A549 (cell line): ENCODE results near the gene AGBL2. TPM values are rescaled to one million over a fixed set of nuclear protein-coding genes. Genes with fewer than 3 reads are reported as not detected.

ENCODE experiments used
- ATAC-seq, 2 experiments: fragments of 200-7000 bp in 1 of 2; fragments of >200 bp in 1 of 2; cut with Nextera tagmentation in 1 of 2; cut with Tn5 transposase in 1 of 2; 3 replicates each; pipeline versions ENCODE4 v1.8.0 to v1.9.1; 2018 to 2020; ENCODE audit warnings: mild to moderate bottlenecking in 1 of 2, moderate library complexity in 1 of 2
- CTCF ChIA-PET: fragments of 300-600 bp; sonication (Branson Sonifier 250); formaldehyde crosslinking; extraction: SDS; loops from one replicate; lab custom pipeline; 2021; ENCODE audit warnings: antibody characterized with exemption, inconsistent platforms; lab: Yijun Ruan, JAX
- POLR2A ChIA-PET: fragments of 350-600 bp; formaldehyde crosslinking; extraction: SDS; loops from one replicate; lab custom pipeline; 2021; ENCODE audit warnings: antibody characterized with exemption, inconsistent platforms; lab: Yijun Ruan, JAX
- DNase-seq, 2 experiments: peaks; one replicate each; pipeline versions ENCODE4 v3.0.0 to v3.0.0-alpha.2; 2011 to 2016; ENCODE audit warnings: low read depth in 1 of 2, low spot score in 1 of 2
- FAIRE-seq: peaks from 2 replicates; lab custom pipeline; 2011; peaks lifted over from hg19 to GRCh38; lab: Jason Lieb, UNC
- H3K27ac ChIP-seq, 2 experiments: fragments of >200 bp; sonication (Bioruptor Twin); formaldehyde crosslinking; 3 replicates each; pipeline ENCODE4 v1.5.1; 2016 to 2017
- H3K4me1 ChIP-seq: fragments of >200 bp; sonication (Bioruptor Twin); formaldehyde crosslinking; 3 replicates; pipeline ENCODE4 v1.6.1; 2016
- H3K4me2 ChIP-seq: fragments of >200 bp; sonication (Bioruptor Twin); formaldehyde crosslinking; 3 replicates; pipeline ENCODE4 v1.6.1; 2016
- H3K4me3 ChIP-seq: fragments of >200 bp; sonication (Bioruptor Twin); formaldehyde crosslinking; 3 replicates; pipeline ENCODE4 v1.5.1; 2016
- H3K9me3 ChIP-seq: fragments of >200 bp; sonication (Bioruptor Twin); formaldehyde crosslinking; 3 replicates; pipeline ENCODE4 v1.6.1; 2016
- BHLHE40 ChIP-seq: IDR thresholded peaks from 2 replicates; pipeline ENCODE4 v1.6.1; 2012; ENCODE audit warnings: low read depth, low read length, inconsistent platforms
- CBX8 ChIP-seq: fragments of 200-600 bp; sonication (generic); IDR thresholded peaks from 2 replicates; pipeline ENCODE4 v1.6.1; 2016
- EHMT2 ChIP-seq: fragments of 200-600 bp; sonication (generic); IDR thresholded peaks from 2 replicates; pipeline ENCODE4 v1.6.1; 2016; ENCODE audit warnings: antibody characterized with exemption, low read depth, mild to moderate bottlenecking, moderate library complexity
- FOXS1 ChIP-seq: fragments of 250-450 bp; sonication (Bioruptor Pico); IDR thresholded peaks from 2 replicates; pipeline ENCODE4 v1.5.0; 2020; ENCODE audit warnings: mild to moderate bottlenecking, moderate library complexity
- JUN ChIP-seq, 2 experiments: fragments of >200 bp; sonication (Bioruptor Twin); formaldehyde crosslinking; IDR thresholded peaks; 2 replicates in 1 of 2; 3 replicates in 1 of 2; pipeline ENCODE4 v1.6.1; 2016 to 2017
- KDM1A ChIP-seq: fragments of 200-600 bp; sonication (generic); IDR thresholded peaks from 2 replicates; pipeline ENCODE4 v1.6.1; 2016; ENCODE audit warnings: low read depth, mild to moderate bottlenecking
- MAFK ChIP-seq: fragments of 450-650 bp; IDR thresholded peaks from 2 replicates; pipeline ENCODE4 v1.6.1; 2014; ENCODE audit not compliant: partially characterized antibody
- MYC ChIP-seq: IDR thresholded peaks from 2 replicates; pipeline ENCODE4 v1.6.1; 2012; ENCODE audit warnings: mild to moderate bottlenecking, inconsistent platforms, low read length, improper control_type of control experiment, borderline replicate concordance
- NPAS2 ChIP-seq: fragments of 250-450 bp; sonication (Bioruptor Pico); IDR thresholded peaks from 2 replicates; pipeline ENCODE4 v1.8.0; 2022; ENCODE audit warnings: mild to moderate bottlenecking, moderate library complexity, borderline replicate concordance
- POLR2A ChIP-seq: IDR thresholded peaks from 2 replicates; pipeline ENCODE4 v1.6.1; 2012; ENCODE audit warnings: mild to moderate bottlenecking, low read length
- POLR2AphosphoS2 ChIP-seq: conservative IDR thresholded peaks from 2 replicates; pipeline ENCODE4 v1.6.1; 2012; ENCODE audit warnings: low read length, improper control_type of control experiment, inconsistent platforms
- RAD21 ChIP-seq, 2 experiments: fragments of >200 bp in 1 of 2; sonication (Bioruptor Twin) in 1 of 2; formaldehyde crosslinking in 1 of 2; IDR thresholded peaks in 1 of 2; conservative IDR thresholded peaks in 1 of 2; 2 replicates in 1 of 2; 3 replicates in 1 of 2; pipeline ENCODE4 v1.6.1; 2012 to 2018; ENCODE audit warnings: inconsistent platforms in 1 of 2
- RARB ChIP-seq: fragments of 250-450 bp; sonication (Bioruptor Pico); IDR thresholded peaks from 2 replicates; pipeline ENCODE4 v1.8.0; 2021; ENCODE audit warnings: mild to moderate bottlenecking, moderate library complexity
- SMC3 ChIP-seq: fragments of >200 bp; sonication (Bioruptor Twin); formaldehyde crosslinking; IDR thresholded peaks from 3 replicates; pipeline ENCODE4 v1.6.1; 2018; ENCODE audit warnings: inconsistent platforms
- SREBF2 ChIP-seq: fragments of 450-650 bp; IDR thresholded peaks from 2 replicates; pipeline ENCODE4 v1.6.1; 2014; ENCODE audit warnings: mild to moderate bottlenecking, moderate library complexity
- ZC3H11A ChIP-seq: fragments of 450-650 bp; IDR thresholded peaks from 2 replicates; pipeline ENCODE4 v1.6.1; 2014; ENCODE audit warnings: antibody characterized with exemption, mild to moderate bottlenecking
- ZNF302 ChIP-seq: fragments of 250-450 bp; sonication (Bioruptor Pico); IDR thresholded peaks from 2 replicates; pipeline ENCODE4 v1.9.0; 2021; ENCODE audit warnings: inconsistent platforms, mild to moderate bottlenecking, moderate library complexity
- WGBS: methylation state at CpG from one replicate; pipeline ENCODE4 v1.1.6; 2017; ENCODE audit errors: missing lambda C conversion rate; 5-methylcytosine and 5-hydroxymethylcytosine counted together
- polyA plus RNA-seq, 4 experiments: library from polyadenylated mRNA; depleted of rRNA in 3 of 4; stranded (reverse); fragments of >200 nt; fragmentation: RNase III in 1 of 4; extraction: RNeasy Plus Mini Kit Qiagen cat#74134 plus additional on column Dnase treatment in 1 of 4; gene quantifications; 2 replicates in 3 of 4; 3 replicates in 1 of 4; pipeline ENCODE4 v1.2.3, GENCODE V29; 2011 to 2017
- TF ChIP-seq, protein P1 (sequence below): fragments of 250-450 bp; sonication (Bioruptor Pico); IDR thresholded peaks from 2 replicates; pipeline ENCODE4 v1.5.0; 2020; ENCODE audit warnings: low read depth, mild to moderate bottlenecking, moderate library complexity
- TF ChIP-seq, protein P2 (sequence below): fragments of 250-450 bp; sonication (Bioruptor Pico); IDR thresholded peaks from 2 replicates; pipeline ENCODE4 v1.5.0; 2021; ENCODE audit warnings: mild to moderate bottlenecking, moderate library complexity, borderline replicate concordance
- TF ChIP-seq, protein P3 (sequence below): fragments of >200 bp; sonication (Bioruptor Twin); formaldehyde crosslinking; IDR thresholded peaks from 3 replicates; pipeline ENCODE4 v1.5.1; 2016
- TF ChIP-seq, protein P4 (sequence below): fragments of >200 bp; sonication (Bioruptor Twin); formaldehyde crosslinking; IDR thresholded peaks from 3 replicates; pipeline ENCODE4 v1.6.1; 2016
- TF ChIP-seq, protein P5 (sequence below): IDR thresholded peaks from 2 replicates; pipeline ENCODE4 v1.6.1; 2012

AGBL2 gene
- polyA plus RNA-seq, 2 of the 4 experiments (the other 2 are of a cell fraction), result 1.9 to 7.4 TPM

DNA sequence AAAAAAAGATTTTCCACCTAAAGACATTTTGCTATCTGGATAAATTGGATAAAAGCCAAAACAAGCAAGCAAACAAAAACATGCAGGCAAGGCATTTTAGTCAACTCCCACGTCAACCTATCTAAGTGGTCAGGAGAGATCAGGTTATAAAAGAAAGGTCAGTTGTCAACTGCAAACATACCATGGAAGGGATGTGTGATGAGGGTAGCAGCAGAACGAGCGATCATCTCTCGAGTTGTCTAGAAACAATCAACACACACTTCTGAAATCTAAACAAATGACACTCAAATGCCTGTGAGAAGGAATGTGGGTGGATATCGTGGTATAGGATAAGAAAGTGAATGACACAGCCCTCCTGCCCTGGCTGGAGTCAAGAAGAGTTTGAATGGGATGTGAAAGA is 83.7 kb downstream of the AGBL2 start:
- H3K4me3 ChIP-seq, result no peak overlapping the region
- 60% methylated on average over 5 of the region's 5 CpGs for WGBS
- ATAC-seq (peak in 1 of 2 experiments; percentile 56; a peak in 3 of 6 replicates), FAIRE-seq (no peak), DNase-seq (peak in 1 of 2 experiments; percentile 29)
- H3K4me2 ChIP-seq, result no peak overlapping the region
- no peak for TF ChIP-seq ZNF302 (CRISPR knock-in tag)
- no peak for TF ChIP-seq NPAS2 (CRISPR knock-in tag)
- TF ChIP-seq POLR2AphosphoS2, result no peak
- no peak for TF ChIP-seq SREBF2
- TF ChIP-seq, protein P1, sequence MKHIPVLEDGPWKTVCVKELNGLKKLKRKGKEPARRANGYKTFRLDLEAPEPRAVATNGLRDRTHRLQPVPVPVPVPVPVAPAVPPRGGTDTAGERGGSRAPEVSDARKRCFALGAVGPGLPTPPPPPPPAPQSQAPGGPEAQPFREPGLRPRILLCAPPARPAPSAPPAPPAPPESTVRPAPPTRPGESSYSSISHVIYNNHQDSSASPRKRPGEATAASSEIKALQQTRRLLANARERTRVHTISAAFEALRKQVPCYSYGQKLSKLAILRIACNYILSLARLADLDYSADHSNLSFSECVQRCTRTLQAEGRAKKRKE (CRISPR knock-in tag), result no peak
- no peak for TF ChIP-seq ZC3H11A
- TF ChIP-seq EHMT2, result no peak
- TF ChIP-seq CBX8, result no peak
- TF ChIP-seq, protein P2, sequence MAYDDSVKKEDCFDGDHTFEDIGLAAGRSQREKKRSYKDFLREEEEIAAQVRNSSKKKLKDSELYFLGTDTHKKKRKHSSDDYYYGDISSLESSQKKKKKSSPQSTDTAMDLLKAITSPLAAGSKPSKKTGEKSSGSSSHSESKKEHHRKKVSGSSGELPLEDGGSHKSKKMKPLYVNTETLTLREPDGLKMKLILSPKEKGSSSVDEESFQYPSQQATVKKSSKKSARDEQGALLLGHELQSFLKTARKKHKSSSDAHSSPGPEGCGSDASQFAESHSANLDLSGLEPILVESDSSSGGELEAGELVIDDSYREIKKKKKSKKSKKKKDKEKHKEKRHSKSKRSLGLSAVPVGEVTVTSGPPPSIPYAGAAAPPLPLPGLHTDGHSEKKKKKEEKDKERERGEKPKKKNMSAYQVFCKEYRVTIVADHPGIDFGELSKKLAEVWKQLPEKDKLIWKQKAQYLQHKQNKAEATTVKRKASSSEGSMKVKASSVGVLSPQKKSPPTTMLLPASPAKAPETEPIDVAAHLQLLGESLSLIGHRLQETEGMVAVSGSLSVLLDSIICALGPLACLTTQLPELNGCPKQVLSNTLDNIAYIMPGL (CRISPR knock-in tag), result no peak
- TF ChIP-seq, protein P3, sequence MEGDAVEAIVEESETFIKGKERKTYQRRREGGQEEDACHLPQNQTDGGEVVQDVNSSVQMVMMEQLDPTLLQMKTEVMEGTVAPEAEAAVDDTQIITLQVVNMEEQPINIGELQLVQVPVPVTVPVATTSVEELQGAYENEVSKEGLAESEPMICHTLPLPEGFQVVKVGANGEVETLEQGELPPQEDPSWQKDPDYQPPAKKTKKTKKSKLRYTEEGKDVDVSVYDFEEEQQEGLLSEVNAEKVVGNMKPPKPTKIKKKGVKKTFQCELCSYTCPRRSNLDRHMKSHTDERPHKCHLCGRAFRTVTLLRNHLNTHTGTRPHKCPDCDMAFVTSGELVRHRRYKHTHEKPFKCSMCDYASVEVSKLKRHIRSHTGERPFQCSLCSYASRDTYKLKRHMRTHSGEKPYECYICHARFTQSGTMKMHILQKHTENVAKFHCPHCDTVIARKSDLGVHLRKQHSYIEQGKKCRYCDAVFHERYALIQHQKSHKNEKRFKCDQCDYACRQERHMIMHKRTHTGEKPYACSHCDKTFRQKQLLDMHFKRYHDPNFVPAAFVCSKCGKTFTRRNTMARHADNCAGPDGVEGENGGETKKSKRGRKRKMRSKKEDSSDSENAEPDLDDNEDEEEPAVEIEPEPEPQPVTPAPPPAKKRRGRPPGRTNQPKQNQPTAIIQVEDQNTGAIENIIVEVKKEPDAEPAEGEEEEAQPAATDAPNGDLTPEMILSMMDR, result no peak
- TF ChIP-seq RARB (CRISPR knock-in tag), result no peak
- TF ChIP-seq, protein P4, sequence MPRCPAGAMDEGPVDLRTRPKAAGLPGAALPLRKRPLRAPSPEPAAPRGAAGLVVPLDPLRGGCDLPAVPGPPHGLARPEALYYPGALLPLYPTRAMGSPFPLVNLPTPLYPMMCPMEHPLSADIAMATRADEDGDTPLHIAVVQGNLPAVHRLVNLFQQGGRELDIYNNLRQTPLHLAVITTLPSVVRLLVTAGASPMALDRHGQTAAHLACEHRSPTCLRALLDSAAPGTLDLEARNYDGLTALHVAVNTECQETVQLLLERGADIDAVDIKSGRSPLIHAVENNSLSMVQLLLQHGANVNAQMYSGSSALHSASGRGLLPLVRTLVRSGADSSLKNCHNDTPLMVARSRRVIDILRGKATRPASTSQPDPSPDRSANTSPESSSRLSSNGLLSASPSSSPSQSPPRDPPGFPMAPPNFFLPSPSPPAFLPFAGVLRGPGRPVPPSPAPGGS, result no peak
- TF ChIP-seq MYC, result no peak
- no peak for TF ChIP-seq MAFK
- ChIA-PET CTCF (no interaction called here), POLR2A (no interaction called here)
- no peaks in the 10 kb centered on the region for H3K4me1 ChIP-seq
- H3K27ac ChIP-seq, result no peak overlapping the region
- no peaks in the 10 kb centered on the region for H3K9me3 ChIP-seq

DNA sequence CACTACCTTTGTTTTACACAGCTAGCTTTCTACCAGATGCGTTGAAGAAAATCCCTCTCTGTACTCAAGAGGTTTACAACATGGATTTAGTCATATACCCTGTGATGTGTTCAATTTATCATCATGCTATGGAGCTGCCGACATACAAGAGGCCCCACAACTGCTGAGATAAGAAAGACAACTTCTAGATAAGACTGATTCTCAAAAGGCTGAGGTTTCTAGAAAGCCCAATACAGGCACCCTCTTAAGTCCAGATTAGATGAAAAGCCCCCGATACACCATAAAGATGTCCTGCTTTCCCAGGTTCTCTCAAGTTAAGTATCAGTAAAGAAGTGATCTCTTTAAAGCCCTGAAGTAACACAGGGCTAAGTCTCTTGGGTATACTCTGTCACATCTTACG is 87.1 kb downstream of the AGBL2 start:
- Histone ChIP-seq H3K4me1 (no peaks in the 10 kb centered on the region), H3K27ac (no peak overlapping the region), H3K9me3 (no peaks in the 10 kb centered on the region), H3K4me2 (no peak overlapping the region), H3K4me3 (no peak overlapping the region)
- FAIRE-seq (no peak), DNase-seq (no peak), ATAC-seq (no peak)
- TF ChIP-seq SMC3 (no peak), SREBF2 (no peak), POLR2A (no peak), RAD21 (conservative IDR thresholded peaks at IDR 0.05 in 1 of 2, IDR thresholded peaks at IDR 0.05 in 1 of 2) (no peak), KDM1A (no peak), JUN (IDR thresholded peaks at IDR 0.05) (no peak), FOXS1 (CRISPR knock-in tag) (no peak), BHLHE40 (no peak), ZC3H11A (no peak)
- TF ChIP-seq, protein P4, result no peak
- TF ChIP-seq, protein P5, sequence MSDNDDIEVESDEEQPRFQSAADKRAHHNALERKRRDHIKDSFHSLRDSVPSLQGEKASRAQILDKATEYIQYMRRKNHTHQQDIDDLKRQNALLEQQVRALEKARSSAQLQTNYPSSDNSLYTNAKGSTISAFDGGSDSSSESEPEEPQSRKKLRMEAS, result no peak
- 87% methylated on average over 4 of the region's 4 CpGs for WGBS
- CTCF ChIA-PET, result interaction anchor here (0.6 to 4.0 kb wide), 2 partner anchors 9 to 33 kb away, joined by 4 to 14 read pairs; no protein-coding TSS in a partner anchor
- POLR2A ChIA-PET, result interaction anchor here (0.6 kb wide), 1 partner anchor 37 kb away, joined by 3 read pairs; no protein-coding TSS in a partner anchor
